ENCODE results near the gene SLCO3A1. TPM values are rescaled to one million over a fixed set of nuclear protein-coding genes. Genes with fewer than 3 reads are reported as not detected.

The SLCO3A1 gene
- total RNA-seq, 2 experiments from 2014 or later = 8.5 to 40.0 TPM

- POLR2A ChIA-PET = interaction anchor here (0.7 to 1.1 kb wide), 2 partner anchors 12 to 27 kb away, joined by 3 read pairs; no protein-coding TSS in a partner anchor
- intact Hi-C loops (cut with micrococcal nuclease; ENCODE audit: unreplicated experiment) = no loop called here
- no peak for DNase-seq (ENCODE audit: low spot score)
- Histone ChIP-seq H3K9me2 (ENCODE audit: insufficient read depth, low read length) (no peaks in the 10 kb centered on the region), H3K4me3 (ENCODE audit: low read depth, low read length, poor library complexity, severe bottlenecking) (no peak overlapping the region), H3K9me3 (ENCODE audit: low read length) (no peaks in the 10 kb centered on the region), H4K20me1 (ENCODE audit: insufficient read depth, low read length) (no peaks in the 10 kb centered on the region), H3K79me2 (ENCODE audit: insufficient read depth, low read depth, low read length) (no peaks in the 10 kb centered on the region), H2AFZ (ENCODE audit: low read length) (no peak overlapping the region), H3K4me2 (ENCODE audit: low read length) (no peak overlapping the region), H3K4me1 (ENCODE audit: insufficient read depth, low read length, poor library complexity, severe bottlenecking) (peaks cover 5% of the 10 kb centered on the region), H3K27ac (ENCODE audit: low read depth, low read length, poor library complexity, severe bottlenecking) (no peak overlapping the region), H3K36me3 (ENCODE audit: insufficient read depth, low read length) (no peaks in the 10 kb centered on the region)
- CTCF ChIA-PET (ENCODE audit: unreplicated experiment) = no interaction called here
- TF ChIP-seq, protein P1, sequence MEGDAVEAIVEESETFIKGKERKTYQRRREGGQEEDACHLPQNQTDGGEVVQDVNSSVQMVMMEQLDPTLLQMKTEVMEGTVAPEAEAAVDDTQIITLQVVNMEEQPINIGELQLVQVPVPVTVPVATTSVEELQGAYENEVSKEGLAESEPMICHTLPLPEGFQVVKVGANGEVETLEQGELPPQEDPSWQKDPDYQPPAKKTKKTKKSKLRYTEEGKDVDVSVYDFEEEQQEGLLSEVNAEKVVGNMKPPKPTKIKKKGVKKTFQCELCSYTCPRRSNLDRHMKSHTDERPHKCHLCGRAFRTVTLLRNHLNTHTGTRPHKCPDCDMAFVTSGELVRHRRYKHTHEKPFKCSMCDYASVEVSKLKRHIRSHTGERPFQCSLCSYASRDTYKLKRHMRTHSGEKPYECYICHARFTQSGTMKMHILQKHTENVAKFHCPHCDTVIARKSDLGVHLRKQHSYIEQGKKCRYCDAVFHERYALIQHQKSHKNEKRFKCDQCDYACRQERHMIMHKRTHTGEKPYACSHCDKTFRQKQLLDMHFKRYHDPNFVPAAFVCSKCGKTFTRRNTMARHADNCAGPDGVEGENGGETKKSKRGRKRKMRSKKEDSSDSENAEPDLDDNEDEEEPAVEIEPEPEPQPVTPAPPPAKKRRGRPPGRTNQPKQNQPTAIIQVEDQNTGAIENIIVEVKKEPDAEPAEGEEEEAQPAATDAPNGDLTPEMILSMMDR (conservative IDR thresholded peaks at IDR 0.05; ENCODE audit: low read length) = no peak
- TF ChIP-seq EZH2phosphoT487 (IDR thresholded peaks at IDR 0.05; ENCODE audit: borderline replicate concordance, low read depth, low read length) = no peak
- no TSS peak for BruUV-seq (replicated peaks)
Measured at GRCh38 chr15:91989821-91990220, 136.3 kb downstream of the SLCO3A1 start.

GRCh38 chr15:91992945-91993344, 139.4 kb downstream of the SLCO3A1 start:
- ChIA-PET POLR2A (no interaction called here), CTCF (ENCODE audit: unreplicated experiment) (no interaction called here)
- no TSS peak for BruUV-seq (replicated peaks)
- intact Hi-C loops (cut with micrococcal nuclease; ENCODE audit: unreplicated experiment) = no loop called here
- H3K79me2 ChIP-seq (ENCODE audit: insufficient read depth, low read depth, low read length) = no peaks in the 10 kb centered on the region
- no peaks in the 10 kb centered on the region for H4K20me1 ChIP-seq (ENCODE audit: insufficient read depth, low read length)
- no peaks in the 10 kb centered on the region for H3K36me3 ChIP-seq (ENCODE audit: insufficient read depth, low read length)
- H3K9me2 ChIP-seq (ENCODE audit: insufficient read depth, low read length) = no peaks in the 10 kb centered on the region
- H2AFZ ChIP-seq (ENCODE audit: low read length) = no peak overlapping the region
- H3K4me2 ChIP-seq (ENCODE audit: low read length) = no peak overlapping the region; the same call in 1 of the 2 replicates
- DNase-seq (ENCODE audit: low spot score) = no peak
- no peak overlapping the region for H3K27ac ChIP-seq (ENCODE audit: low read depth, low read length, poor library complexity, severe bottlenecking)
- TF ChIP-seq, protein P1 (conservative IDR thresholded peaks at IDR 0.05; ENCODE audit: low read length) = no peak
- peaks cover 5% of the 10 kb centered on the region for H3K4me1 ChIP-seq (ENCODE audit: insufficient read depth, low read length, poor library complexity, severe bottlenecking)
- peaks cover 6% of the 10 kb centered on the region; the same call in 1 of the 2 replicates for H3K9me3 ChIP-seq (ENCODE audit: low read length)
- H3K4me3 ChIP-seq (ENCODE audit: low read depth, low read length, poor library complexity, severe bottlenecking) = no peak overlapping the region

- BruUV-seq (replicated peaks) = no TSS peak
- intact Hi-C loops (cut with micrococcal nuclease; ENCODE audit: unreplicated experiment) = no loop called here
- POLR2A ChIA-PET = interaction anchor here (1.3 kb wide), 2 partner anchors 15 to 135 kb away, joined by 3 to 5 read pairs; no protein-coding TSS in a partner anchor
Measured at GRCh38 chr15:91995146-91995545, 141.6 kb downstream of the SLCO3A1 start.

More at GRCh38 chr15:91995146-91995545, 141.6 kb downstream of the SLCO3A1 start:
- H3K4me3 ChIP-seq (ENCODE audit: low read depth, low read length, poor library complexity, severe bottlenecking) = no peak overlapping the region
- H4K20me1 ChIP-seq (ENCODE audit: insufficient read depth, low read length) = no peaks in the 10 kb centered on the region
- no peak overlapping the region for H3K27ac ChIP-seq (ENCODE audit: low read depth, low read length, poor library complexity, severe bottlenecking)
- H3K4me2 ChIP-seq (ENCODE audit: low read length) = no peak overlapping the region
- peaks cover 5% of the 10 kb centered on the region for H3K4me1 ChIP-seq (ENCODE audit: insufficient read depth, low read length, poor library complexity, severe bottlenecking)
- DNase-seq (ENCODE audit: low spot score) = no peak
- H2AFZ ChIP-seq (ENCODE audit: low read length) = no peak overlapping the region
- H3K36me3 ChIP-seq (ENCODE audit: insufficient read depth, low read length) = no peaks in the 10 kb centered on the region
- no peak for TF ChIP-seq EZH2phosphoT487 (IDR thresholded peaks at IDR 0.05; ENCODE audit: borderline replicate concordance, low read depth, low read length)
- TF ChIP-seq, protein P1 (conservative IDR thresholded peaks at IDR 0.05; ENCODE audit: low read length) = no peak
- H3K9me2 ChIP-seq (ENCODE audit: insufficient read depth, low read length) = no peaks in the 10 kb centered on the region
- CTCF ChIA-PET (ENCODE audit: unreplicated experiment) = no interaction called here
- H3K79me2 ChIP-seq (ENCODE audit: insufficient read depth, low read depth, low read length) = no peaks in the 10 kb centered on the region
- H3K9me3 ChIP-seq (ENCODE audit: low read length) = peaks cover 6% of the 10 kb centered on the region; the same call in 1 of the 2 replicates
